Astrocyte (in vitro differentiated cells and primary cell): ENCODE measurements around the gene PLEKHO2. TPM values are rescaled to one million over a fixed set of nuclear protein-coding genes. Genes with fewer than 3 reads are reported as not detected.

Experiments used
- DNase-seq: peaks from one replicate; pipeline ENCODE4 v3.0.0-alpha.2; 2010; ENCODE audit warnings: low read depth
- FAIRE-seq: peaks from 2 replicates; lab custom pipeline; 2011; peaks lifted over from hg19 to GRCh38; lab: Jason Lieb, UNC
- H2AFZ ChIP-seq: 2 replicates; pipeline ENCODE4 v1.6.0; 2012; ENCODE audit warnings: low read depth, low read length, inconsistent platforms
- H3K27ac ChIP-seq: 2 replicates; pipeline ENCODE4 v1.5.1; 2011; ENCODE audit warnings: low read depth, low read length, inconsistent platforms
- H3K27me3 ChIP-seq: 2 replicates; pipeline ENCODE4 v1.6.0; 2011; ENCODE audit warnings: low read length, inconsistent platforms; ENCODE audit not compliant: insufficient read depth
- H3K36me3 ChIP-seq: 2 replicates; pipeline ENCODE4 v1.5.1; 2011; ENCODE audit warnings: low read length, inconsistent platforms; ENCODE audit not compliant: insufficient read depth
- H3K4me1 ChIP-seq: 2 replicates; pipeline ENCODE4 v1.5.1; 2011; ENCODE audit warnings: low read length, inconsistent platforms; ENCODE audit not compliant: insufficient read depth
- H3K4me2 ChIP-seq: 2 replicates; pipeline ENCODE4 v1.6.0; 2012; ENCODE audit warnings: low read length, inconsistent platforms
- H3K4me3 ChIP-seq: 2 replicates; pipeline ENCODE4 v1.5.1; 2011; ENCODE audit warnings: low read depth, mild to moderate bottlenecking, low read length, inconsistent platforms; ENCODE audit not compliant: insufficient read depth
- H3K79me2 ChIP-seq: 2 replicates; pipeline ENCODE4 v1.6.0; 2012; ENCODE audit warnings: mild to moderate bottlenecking, low read length, inconsistent platforms; ENCODE audit not compliant: insufficient read depth
- H3K9ac ChIP-seq: 2 replicates; pipeline ENCODE4 v1.6.0; 2012; ENCODE audit warnings: mild to moderate bottlenecking, low read length, inconsistent platforms
- H3K9me3 ChIP-seq: 2 replicates; pipeline ENCODE4 v1.5.1; 2012; ENCODE audit warnings: low read depth, mild to moderate bottlenecking, low read length, inconsistent platforms; ENCODE audit not compliant: insufficient read depth
- H4K20me1 ChIP-seq: 2 replicates; pipeline ENCODE4 v1.6.0; 2012; ENCODE audit warnings: low read length, inconsistent platforms; ENCODE audit not compliant: insufficient read depth
- H3K27ac Mint-ChIP-seq: one replicate; pipeline ENCODE4 v1.8.0; 2021; ENCODE audit warnings: mild to moderate bottlenecking, mixed read lengths; ENCODE audit not compliant: unreplicated experiment
- H3K27me3 Mint-ChIP-seq: one replicate; pipeline ENCODE4 v1.8.0; 2021; ENCODE audit warnings: low read depth, mixed read lengths; ENCODE audit not compliant: unreplicated experiment
- H3K36me3 Mint-ChIP-seq: one replicate; pipeline ENCODE4 v1.8.0; 2021; ENCODE audit warnings: low read depth, mixed read lengths; ENCODE audit not compliant: unreplicated experiment
- H3K4me1 Mint-ChIP-seq: one replicate; pipeline ENCODE4 v1.8.0; 2021; ENCODE audit warnings: low read depth, mixed read lengths; ENCODE audit not compliant: unreplicated experiment
- H3K4me3 Mint-ChIP-seq: one replicate; pipeline ENCODE4 v1.8.0; 2021; ENCODE audit warnings: mild to moderate bottlenecking, moderate library complexity, mixed read lengths; ENCODE audit not compliant: unreplicated experiment
- H3K9me3 Mint-ChIP-seq: one replicate; pipeline ENCODE4 v1.8.0; 2021; ENCODE audit warnings: mild to moderate bottlenecking, mixed read lengths; ENCODE audit not compliant: unreplicated experiment
- CTCF ChIP-seq: IDR thresholded peaks from 2 replicates; pipeline ENCODE4 v1.5.1; 2011; ENCODE audit warnings: low read depth, mild to moderate bottlenecking, inconsistent platforms, low read length, moderate library complexity; ENCODE audit not compliant: insufficient read depth
- EZH2 ChIP-seq: IDR thresholded peaks from 2 replicates; pipeline ENCODE4 v1.6.1; 2012; ENCODE audit warnings: mild to moderate bottlenecking, low read length, inconsistent platforms; ENCODE audit not compliant: insufficient read depth
- total RNA-seq: library from RNA; stranded (reverse); gene quantifications from 2 replicates; pipeline ENCODE4 v1.2.1, GENCODE V29; 2021

The PLEKHO2 gene
- total RNA-seq, 1 donor from 2014 or later = 11.5 TPM

GRCh38 chr15:64859226-64859625 is 17.5 kb downstream of the PLEKHO2 start:
- DNase-seq (no peak), FAIRE-seq (no peak)
- no peak overlapping the region for H2AFZ ChIP-seq
- Mint-ChIP-seq H3K4me1 (peaks cover 38% of the 10 kb centered on the region), H3K27ac (no peak overlapping the region), H3K27me3 (no peaks in the 10 kb centered on the region), H3K9me3 (no peaks in the 10 kb centered on the region), H3K4me3 (no peak overlapping the region), H3K36me3 (peaks cover 24% of the 10 kb centered on the region)
- no peaks in the 10 kb centered on the region for H3K9me3 ChIP-seq
- no peaks in the 10 kb centered on the region for H3K36me3 ChIP-seq
- TF ChIP-seq EZH2 (no peak), CTCF (no peak)
- no peak overlapping the region for H3K4me2 ChIP-seq
- no peak overlapping the region for H3K27ac ChIP-seq
- H3K4me1 ChIP-seq = peaks cover 9% of the 10 kb centered on the region
- H3K4me3 ChIP-seq = no peak overlapping the region
- H3K79me2 ChIP-seq = peaks cover 18% of the 10 kb centered on the region
- H3K9ac ChIP-seq = no peak overlapping the region
- peaks cover 54% of the 10 kb centered on the region for H4K20me1 ChIP-seq
- H3K27me3 ChIP-seq = no peaks in the 10 kb centered on the region

- Histone ChIP-seq H3K9me3 (no peaks in the 10 kb centered on the region), H3K4me1 (peaks cover 19% of the 10 kb centered on the region), H3K27ac (no peak overlapping the region), H3K79me2 (peaks cover 18% of the 10 kb centered on the region), H3K4me3 (no peak overlapping the region), H4K20me1 (peaks cover 51% of the 10 kb centered on the region), H2AFZ (no peak overlapping the region), H3K9ac (no peak overlapping the region), H3K36me3 (no peaks in the 10 kb centered on the region), H3K27me3 (no peaks in the 10 kb centered on the region), H3K4me2 (no peak overlapping the region)
- Mint-ChIP-seq H3K4me1 (peaks cover 33% of the 10 kb centered on the region), H3K9me3 (no peaks in the 10 kb centered on the region), H3K27ac (no peak overlapping the region), H3K27me3 (no peaks in the 10 kb centered on the region), H3K36me3 (peaks cover 19% of the 10 kb centered on the region), H3K4me3 (no peak overlapping the region)
- no peak for DNase-seq
- TF ChIP-seq CTCF (no peak), EZH2 (no peak)
- no peak for FAIRE-seq
Measured at GRCh38 chr15:64861331-64861730, 19.6 kb downstream of the PLEKHO2 start.

GRCh38 chr15:64861960-64862359 is 20.2 kb downstream of the PLEKHO2 start:
- Histone ChIP-seq H3K4me1 (peaks cover 20% of the 10 kb centered on the region), H3K79me2 (peaks cover 17% of the 10 kb centered on the region), H3K36me3 (no peaks in the 10 kb centered on the region), H3K27ac (no peak overlapping the region), H3K9ac (no peak overlapping the region), H3K4me3 (no peak overlapping the region), H3K4me2 (no peak overlapping the region), H4K20me1 (peaks cover 51% of the 10 kb centered on the region), H3K27me3 (no peaks in the 10 kb centered on the region), H3K9me3 (no peaks in the 10 kb centered on the region), H2AFZ (no peak overlapping the region)
- Mint-ChIP-seq H3K9me3 (no peaks in the 10 kb centered on the region), H3K27ac (no peak overlapping the region), H3K4me1 (peaks cover 35% of the 10 kb centered on the region), H3K36me3 (peaks cover 19% of the 10 kb centered on the region), H3K27me3 (no peaks in the 10 kb centered on the region), H3K4me3 (no peak overlapping the region)
- FAIRE-seq = no peak
- no peak for TF ChIP-seq CTCF
- TF ChIP-seq EZH2 = no peak
- no peak for DNase-seq
